ENCODE measurements around the gene ME3.
"Not testable (repeated sequence)": the region's sequence is repeated elsewhere in the genome, so short reads cannot be mapped to it uniquely, and the experiment has no call there.

DNA sequence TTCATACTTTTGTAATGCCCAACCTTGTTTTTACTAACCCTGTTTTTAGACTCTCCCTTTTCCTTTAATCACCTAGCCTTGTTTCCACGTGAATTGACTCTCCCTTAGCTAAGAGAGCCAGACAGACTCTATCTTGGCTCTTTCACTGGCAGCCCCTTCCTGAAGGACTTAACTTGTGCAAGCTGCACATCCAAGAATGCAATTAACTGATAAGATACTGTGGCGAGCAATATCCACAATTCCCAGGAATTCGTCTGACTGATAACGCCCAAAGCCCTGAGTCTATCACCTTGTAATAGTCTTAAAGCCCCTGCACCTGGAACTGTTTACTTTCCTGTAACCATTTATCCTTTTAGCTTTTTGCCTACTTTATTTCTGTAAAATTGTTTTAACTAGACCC, 248.9 kb downstream of the ME3 start:
- TF ChIP-seq, protein P1, sequence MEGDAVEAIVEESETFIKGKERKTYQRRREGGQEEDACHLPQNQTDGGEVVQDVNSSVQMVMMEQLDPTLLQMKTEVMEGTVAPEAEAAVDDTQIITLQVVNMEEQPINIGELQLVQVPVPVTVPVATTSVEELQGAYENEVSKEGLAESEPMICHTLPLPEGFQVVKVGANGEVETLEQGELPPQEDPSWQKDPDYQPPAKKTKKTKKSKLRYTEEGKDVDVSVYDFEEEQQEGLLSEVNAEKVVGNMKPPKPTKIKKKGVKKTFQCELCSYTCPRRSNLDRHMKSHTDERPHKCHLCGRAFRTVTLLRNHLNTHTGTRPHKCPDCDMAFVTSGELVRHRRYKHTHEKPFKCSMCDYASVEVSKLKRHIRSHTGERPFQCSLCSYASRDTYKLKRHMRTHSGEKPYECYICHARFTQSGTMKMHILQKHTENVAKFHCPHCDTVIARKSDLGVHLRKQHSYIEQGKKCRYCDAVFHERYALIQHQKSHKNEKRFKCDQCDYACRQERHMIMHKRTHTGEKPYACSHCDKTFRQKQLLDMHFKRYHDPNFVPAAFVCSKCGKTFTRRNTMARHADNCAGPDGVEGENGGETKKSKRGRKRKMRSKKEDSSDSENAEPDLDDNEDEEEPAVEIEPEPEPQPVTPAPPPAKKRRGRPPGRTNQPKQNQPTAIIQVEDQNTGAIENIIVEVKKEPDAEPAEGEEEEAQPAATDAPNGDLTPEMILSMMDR (IDR thresholded peaks at IDR 0.05), result not testable (repeated sequence)
- not testable (repeated sequence) for TF ChIP-seq POLR2A (IDR thresholded peaks at IDR 0.05)
